Ishikawa (cell line): ENCODE data around the gene CCNJL.

Experiments
- CEBPB ChIP-seq: IDR thresholded peaks from 2 replicates; pipeline ENCODE4 v1.6.1; 2012
- CREB1 ChIP-seq: IDR thresholded peaks from 2 replicates; pipeline ENCODE4 v1.6.1; 2012; ENCODE audit warnings: low read depth
- NFIC ChIP-seq: IDR thresholded peaks from 2 replicates; pipeline ENCODE4 v1.6.1; 2012
- RAD21 ChIP-seq: IDR thresholded peaks from 2 replicates; pipeline ENCODE4 v1.6.1; 2012; ENCODE audit warnings: low read depth
- REST ChIP-seq: IDR thresholded peaks from 2 replicates; pipeline ENCODE4 v1.6.1; 2012; ENCODE audit warnings: low read depth, mild to moderate bottlenecking
- TCF12 ChIP-seq: IDR thresholded peaks from 2 replicates; pipeline ENCODE4 v1.6.1; 2012; ENCODE audit warnings: low read depth
- USF1 ChIP-seq: IDR thresholded peaks from 2 replicates; pipeline ENCODE4 v1.6.1; 2012
- YY1 ChIP-seq: IDR thresholded peaks from 2 replicates; pipeline ENCODE4 v1.6.1; 2012; ENCODE audit warnings: low read depth

- no peak for TF ChIP-seq TCF12
- TF ChIP-seq YY1: no peak
- no peak for TF ChIP-seq RAD21
- no peak for TF ChIP-seq REST
- no peak for TF ChIP-seq NFIC
- TF ChIP-seq CEBPB: no peak
- no peak for TF ChIP-seq USF1
- no peak for TF ChIP-seq CREB1
Measured at GRCh38 chr5:160274483-160274931, 37.9 kb downstream of the CCNJL start.
